ACC112 (cell line): ENCODE results near the gene SCN2A.

Source experiments
- H2AFZ ChIP-seq: fragments of 200-600 bp; sonication (generic); one replicate; pipeline ENCODE4 v1.6.0; 2017; ENCODE audit warnings: antibody characterized with exemption, low read length; ENCODE audit not compliant: unreplicated experiment
- H3K27ac ChIP-seq: fragments of 200-600 bp; sonication (generic); 2 replicates; pipeline ENCODE4 v1.5.1; 2014; ENCODE audit warnings: low read depth, mild to moderate bottlenecking, antibody characterized with exemption, low read length, moderate library complexity
- H3K27me3 ChIP-seq: fragments of 200-600 bp; sonication (generic); 2 replicates; pipeline ENCODE4 v1.6.1; 2014; ENCODE audit warnings: mild to moderate bottlenecking, antibody characterized with exemption, low read length, moderate library complexity, mixed read lengths; ENCODE audit not compliant: insufficient read depth
- H3K36me3 ChIP-seq: fragments of 200-600 bp; sonication (generic); 2 replicates; pipeline ENCODE4 v1.6.1; 2016; ENCODE audit warnings: mild to moderate bottlenecking, antibody characterized with exemption, low read length, moderate library complexity, mixed read lengths; ENCODE audit not compliant: insufficient read depth
- H3K4me1 ChIP-seq: fragments of 200-600 bp; sonication (generic); one replicate; pipeline ENCODE4 v1.6.1; 2016; ENCODE audit warnings: low read length, mixed read lengths; ENCODE audit not compliant: insufficient read depth, unreplicated experiment, control insufficient read depth
- H3K4me3 ChIP-seq: fragments of 200-600 bp; sonication (generic); 2 replicates; pipeline ENCODE4 v1.5.1; 2014; ENCODE audit warnings: mild to moderate bottlenecking, low read depth, low read length
- H3K79me2 ChIP-seq: fragments of 200-600 bp; sonication (generic); one replicate; pipeline ENCODE4 v1.6.0; 2016; ENCODE audit warnings: low read length; ENCODE audit not compliant: control insufficient read depth, unreplicated experiment, insufficient read depth

SCN2A gene

GRCh38 chr2:165435611-165436010, 196.4 kb downstream of the SCN2A start:
- no peaks in the 10 kb centered on the region for H3K4me1 ChIP-seq

GRCh38 chr2:165436559-165436958, 197.3 kb downstream of the SCN2A start:
- H3K27ac ChIP-seq, result no peak overlapping the region
- H3K4me1 ChIP-seq, result no peaks in the 10 kb centered on the region
- H3K79me2 ChIP-seq, result no peaks in the 10 kb centered on the region

More at GRCh38 chr2:165435611-165436010, 196.4 kb downstream of the SCN2A start:
- H3K36me3 ChIP-seq, result no peaks in the 10 kb centered on the region
- no peak overlapping the region for H2AFZ ChIP-seq
- H3K4me3 ChIP-seq, result no peak overlapping the region
- H3K27me3 ChIP-seq, result no peaks in the 10 kb centered on the region
- no peak overlapping the region for H3K27ac ChIP-seq
- H3K79me2 ChIP-seq, result no peaks in the 10 kb centered on the region

GRCh38 chr2:165440367-165440766, 201.2 kb downstream of the SCN2A start:
- no peak overlapping the region for H2AFZ ChIP-seq
- no peaks in the 10 kb centered on the region for H3K4me1 ChIP-seq
- no peaks in the 10 kb centered on the region for H3K79me2 ChIP-seq
- H3K4me3 ChIP-seq, result no peak overlapping the region
- no peaks in the 10 kb centered on the region for H3K27me3 ChIP-seq
- H3K36me3 ChIP-seq, result no peaks in the 10 kb centered on the region
- H3K27ac ChIP-seq, result no peak overlapping the region

More at GRCh38 chr2:165436559-165436958, 197.3 kb downstream of the SCN2A start:
- peak overlapping the region; percentile 41 for H2AFZ ChIP-seq
- no peak overlapping the region for H3K4me3 ChIP-seq
- no peaks in the 10 kb centered on the region for H3K36me3 ChIP-seq
- H3K27me3 ChIP-seq, result no peaks in the 10 kb centered on the region
